Smooth muscle cell of the coronary artery (primary cell): ENCODE measurements around the gene ICE1. TPM values are rescaled to one million over a fixed set of nuclear protein-coding genes. Genes with fewer than 3 reads are reported as not detected.

ENCODE experiments used
- total RNA-seq: library from RNA; depleted of rRNA; stranded (reverse); fragments of >200 nt; gene quantifications from 2 replicates; pipeline ENCODE4 v1.2.3, GENCODE V29; 2014; ENCODE audit warnings: low replicate concordance

Gene ICE1, protein sequence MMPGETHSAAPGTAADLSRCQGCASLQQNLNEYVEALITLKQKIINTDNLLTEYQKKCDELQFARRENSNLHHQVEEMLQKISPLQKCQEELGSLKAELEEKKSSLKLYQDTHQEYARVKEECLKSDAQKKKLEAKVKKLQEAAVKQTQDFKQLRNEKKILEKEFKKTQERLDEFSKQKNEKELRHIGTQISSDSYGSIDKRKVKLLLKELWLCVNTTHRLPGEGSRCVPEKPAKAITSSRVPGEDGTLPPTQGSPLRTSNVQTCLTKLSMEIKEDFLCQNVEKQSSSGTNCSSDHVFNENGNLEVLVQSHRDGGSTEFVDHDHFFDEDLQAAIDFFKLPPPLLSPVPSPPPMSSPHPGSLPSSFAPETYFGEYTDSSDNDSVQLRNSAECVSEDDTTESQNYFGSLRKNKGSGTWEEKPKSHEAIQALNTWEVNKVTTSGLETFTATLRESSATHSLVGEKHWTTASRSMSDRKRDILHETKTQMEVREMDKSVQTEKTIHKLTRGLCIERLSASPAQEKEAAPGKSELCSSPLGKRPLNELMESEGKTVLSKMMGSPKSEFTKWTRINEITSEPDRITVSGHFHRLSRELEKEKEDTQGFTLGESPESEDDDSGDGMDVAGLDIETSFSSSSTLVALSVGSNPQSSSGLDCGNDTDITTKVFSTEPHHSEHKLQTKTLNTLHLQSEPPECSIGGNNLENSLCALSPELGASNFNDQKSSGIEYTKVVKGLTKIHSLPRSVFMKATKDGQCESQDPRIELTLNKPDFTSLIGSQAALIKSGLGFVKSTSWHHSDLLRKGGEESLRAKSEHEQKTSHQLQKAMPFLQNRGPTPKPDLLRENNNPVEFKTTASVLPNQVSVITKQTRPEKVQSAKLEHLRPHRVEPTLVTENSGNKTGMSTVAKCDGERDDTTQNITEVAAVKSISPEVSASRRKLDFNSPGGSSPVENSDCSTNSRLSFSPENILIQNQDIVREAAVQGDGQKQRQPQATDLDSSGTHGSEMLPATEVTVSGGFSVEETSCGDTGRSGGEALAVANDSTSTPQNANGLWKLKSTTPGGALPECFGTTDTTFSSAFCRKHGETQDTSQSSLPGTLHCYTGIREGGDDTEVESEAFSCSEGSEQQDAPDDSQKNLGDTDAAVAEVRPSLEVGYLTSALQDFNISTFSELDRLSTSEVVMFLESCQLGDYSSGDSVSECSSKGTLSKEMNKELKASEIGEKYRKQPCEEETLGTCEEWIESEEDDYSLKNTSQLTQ (N-terminal part only)
- total RNA-seq = 9.1 and 16.7 TPM in 2 replicates

GRCh38 chr5:5421961-5422818 lies at the start of gene ICE1:
Gene ICE1 (plus strand): TSS chr5:5422677. CDS start chr5:5422916, 239 bp downstream.

